ENCODE data around the gene ARHGEF11. TPM values are rescaled to one million over a fixed set of nuclear protein-coding genes. Genes with fewer than 3 reads are reported as not detected.
"Not testable (repeated sequence)": the region's sequence is repeated elsewhere in the genome, so short reads cannot be mapped to it uniquely, and the experiment has no call there.

The ARHGEF11 gene
- total RNA-seq, 1 donor from 2014 or later: 43.5 TPM

DNA sequence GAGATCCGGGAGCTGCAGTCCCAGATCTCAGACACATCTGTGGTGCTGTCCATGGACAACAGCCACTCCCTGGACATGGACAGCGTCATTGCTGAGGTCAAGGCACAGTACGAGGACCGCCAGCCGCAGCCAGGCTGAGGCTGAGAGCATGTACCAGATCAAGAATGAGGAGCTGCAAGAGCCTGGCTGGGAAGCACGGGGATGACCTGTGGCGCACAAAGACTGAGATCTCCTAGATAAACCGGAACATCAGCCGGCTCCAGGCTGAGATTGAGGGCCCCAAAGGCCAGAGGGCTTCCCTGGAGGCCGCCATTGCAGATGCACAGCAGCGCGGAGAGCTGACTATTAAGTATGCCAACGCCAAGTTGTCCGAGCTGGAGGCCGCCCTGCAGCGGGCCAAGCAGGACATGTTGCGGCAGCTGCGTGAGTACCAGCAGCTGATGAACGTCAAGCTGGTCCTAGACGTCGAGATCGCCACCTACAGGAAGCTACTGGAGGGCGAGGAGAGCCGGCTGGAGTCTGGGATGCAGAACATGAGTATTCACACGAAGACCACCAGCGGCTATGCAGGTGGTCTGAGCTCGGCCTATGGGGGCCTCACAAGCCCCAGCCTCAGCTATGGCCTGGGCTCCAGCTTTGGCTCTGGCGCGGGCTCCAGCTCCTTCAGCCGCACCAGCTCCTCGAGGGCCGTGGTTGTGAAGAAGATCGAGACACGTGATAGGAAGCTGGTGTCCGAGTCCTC, 28.6 kb upstream of the ARHGEF11 start:
- peak overlapping the region; percentile 6 to 41 for H3K4me3 ChIP-seq
- H3K27me3 ChIP-seq: no peaks in the 10 kb centered on the region
- H3K36me3 ChIP-seq: no peaks in the 10 kb centered on the region
- peak in 1 of 2 donors; percentile 73 for DNase-seq (ENCODE audit: low spot score in 2 of 2)
- H3K9me3 ChIP-seq: no peaks in the 10 kb centered on the region
- peak in 2 of 3 experiments; percentile 31 to 68 for TF ChIP-seq CTCF (IDR thresholded peaks at IDR 0.05)
- H3K27ac ChIP-seq: no peak overlapping the region
- H3K4me1 ChIP-seq: no peaks in the 10 kb centered on the region
- intact Hi-C loops (cut with DNase I): loop anchor here (10.0 kb wide), 1 partner anchor 109 kb away; no protein-coding TSS in a partner anchor

GRCh38 chr1:157069601-157070000, 24.1 kb upstream of the ARHGEF11 start:
- H3K36me3 ChIP-seq: no peaks in the 10 kb centered on the region
- no peaks in the 10 kb centered on the region for H3K9me3 ChIP-seq
- H3K4me3 ChIP-seq: no peak overlapping the region
- H3K27me3 ChIP-seq: no peaks in the 10 kb centered on the region
- DNase-seq (ENCODE audit: low spot score in 2 of 2): no peak
- H3K4me1 ChIP-seq: no peaks in the 10 kb centered on the region
- no peak overlapping the region for H3K27ac ChIP-seq
- no peak for TF ChIP-seq CTCF (IDR thresholded peaks at IDR 0.05)
- intact Hi-C loops (cut with DNase I): no loop called here

GRCh38 chr1:157059241-157059640, 13.7 kb upstream of the ARHGEF11 start:
- DNase-seq (ENCODE audit: low spot score in 2 of 2); intact Hi-C loops (cut with DNase I): not testable (repeated sequence)

DNA sequence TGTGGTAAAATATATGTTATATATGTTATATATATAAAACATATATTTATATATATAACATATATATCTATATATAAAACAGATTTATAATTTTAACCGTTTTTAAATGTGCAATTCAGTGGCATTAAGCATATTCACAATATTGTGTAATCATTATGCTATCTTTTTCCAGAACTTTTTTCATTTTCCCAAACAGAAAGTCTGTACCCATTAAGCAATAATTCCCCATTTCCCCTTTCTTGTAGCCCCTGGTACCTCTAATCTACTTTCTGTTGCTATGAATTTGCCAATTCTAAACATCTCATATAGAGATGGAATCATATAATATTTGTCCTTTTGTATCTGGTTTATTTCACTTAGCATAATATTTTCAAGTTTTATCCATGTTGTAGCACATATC, 10.7 kb upstream of the ARHGEF11 start:
- Histone ChIP-seq H3K27me3 (no peaks in the 10 kb centered on the region), H3K27ac (no peak overlapping the region), H3K4me3 (no peak overlapping the region), H3K9me3 (peaks cover 0 to 6% of the 10 kb centered on the region in 2 donors), H3K4me1 (no peaks in the 10 kb centered on the region), H3K36me3 (no peaks in the 10 kb centered on the region)
- intact Hi-C loops (cut with DNase I): no loop called here
- no peak for TF ChIP-seq CTCF (IDR thresholded peaks at IDR 0.05)
- no peak for DNase-seq (ENCODE audit: low spot score in 2 of 2)

More at GRCh38 chr1:157059241-157059640, 13.7 kb upstream of the ARHGEF11 start:
- H3K27ac ChIP-seq, H3K36me3 ChIP-seq, H3K27me3 ChIP-seq, H3K4me3 ChIP-seq, H3K9me3 ChIP-seq, H3K4me1 ChIP-seq: not testable (repeated sequence)

DNA sequence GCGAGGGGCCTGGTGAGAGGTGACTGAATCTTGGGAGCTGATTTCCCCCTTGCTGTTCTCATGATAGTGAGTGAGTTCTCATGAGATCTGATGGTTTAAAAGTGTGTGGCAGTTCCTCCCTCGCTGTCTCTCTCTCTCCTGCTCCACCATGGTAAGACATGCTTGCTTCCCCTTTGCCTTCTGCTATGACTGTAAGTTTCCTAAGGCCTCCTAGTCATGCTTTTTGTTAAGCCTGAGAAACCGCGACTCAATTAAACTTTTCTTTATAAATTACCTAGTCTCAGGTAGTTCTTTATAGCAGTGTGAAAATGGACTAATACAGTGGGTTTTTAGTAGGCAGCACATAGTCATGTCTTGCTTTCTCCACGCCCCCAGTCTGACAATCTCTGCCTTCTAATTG, 10.2 kb upstream of the ARHGEF11 start:
- DNase-seq (ENCODE audit: low spot score in 2 of 2); H3K4me1 ChIP-seq; H3K36me3 ChIP-seq; H3K27ac ChIP-seq; H3K27me3 ChIP-seq; H3K9me3 ChIP-seq; intact Hi-C loops (cut with DNase I); H3K4me3 ChIP-seq: not testable (repeated sequence)

- no peak for TF ChIP-seq CTCF (IDR thresholded peaks at IDR 0.05)
- intact Hi-C loops (cut with DNase I): no loop called here
- Histone ChIP-seq H3K4me1 (no peaks in the 10 kb centered on the region), H3K4me3 (no peak overlapping the region), H3K27ac (no peak overlapping the region), H3K27me3 (no peaks in the 10 kb centered on the region), H3K36me3 (no peaks in the 10 kb centered on the region), H3K9me3 (peaks cover 0 to 6% of the 10 kb centered on the region in 2 donors)
- no peak for DNase-seq (ENCODE audit: low spot score in 2 of 2)
These were observed 5.3 kb upstream of the ARHGEF11 start for GRCh38 chr1:157050836-157051235.

Data from ascending aorta (tissue), 2 donors.